Esophagus (tissue), 2 donors: ENCODE measurements around the gene CCDC97. TPM values are rescaled to one million over a fixed set of nuclear protein-coding genes. Genes with fewer than 3 reads are reported as not detected.

Experiments
- H3K27ac ChIP-seq, 2 donors: one replicate each; pipeline ENCODE4 v1.5.1; 2013; ENCODE audit warnings: low read depth in 2 of 2, mild to moderate bottlenecking in 2 of 2, inconsistent platforms in 1 of 2, low read length in 1 of 2, moderate library complexity in 1 of 2
- H3K27me3 ChIP-seq, 2 donors: one replicate each; pipeline ENCODE4 v1.6.1; 2013; ENCODE audit warnings: low read length in 2 of 2, control low read depth in 1 of 2, mild to moderate bottlenecking in 1 of 2; ENCODE audit not compliant: insufficient read depth in 2 of 2, control insufficient read depth in 1 of 2
- H3K36me3 ChIP-seq, 2 donors: one replicate each; pipeline ENCODE4 v1.6.1; 2013; ENCODE audit warnings: low read length in 1 of 2; ENCODE audit not compliant: control insufficient read depth in 2 of 2, insufficient read depth in 2 of 2
- H3K4me1 ChIP-seq, 2 donors: one replicate each; pipeline ENCODE4 v1.6.1; 2013; ENCODE audit warnings: low read length in 1 of 2; ENCODE audit not compliant: control insufficient read depth in 2 of 2, insufficient read depth in 2 of 2
- H3K4me3 ChIP-seq, 2 donors: one replicate each; pipeline ENCODE4 v1.5.1; 2013; ENCODE audit warnings: low read length in 2 of 2, mild to moderate bottlenecking in 2 of 2, low read depth in 1 of 2, moderate library complexity in 1 of 2
- H3K9me3 ChIP-seq, 2 donors: one replicate each; pipeline ENCODE4 v1.6.1; 2013; ENCODE audit warnings: mild to moderate bottlenecking in 2 of 2, low read depth in 1 of 2, low read length in 1 of 2, moderate library complexity in 1 of 2; ENCODE audit not compliant: control insufficient read depth in 2 of 2, insufficient read depth in 1 of 2
- WGBS, 2 donors: extraction: QIAGEN DNeasy Blood & Tissue Kit; methylation state at CpG; one replicate each; pipeline ENCODE4 v1.1.7; 2013; 5-methylcytosine and 5-hydroxymethylcytosine counted together
- polyA plus RNA-seq, 2 donors: library from polyadenylated mRNA; stranded (reverse); fragments of 200-250 nt; gene quantifications; one replicate each; pipeline ENCODE4 v1.2.3, GENCODE V29; 2013
- donor health status: healthy with polysubstance abuse.
- donor health status: Bipolar disorder and iron deficiency.

Gene CCDC97
- 10 to 100 TPM; 12.2 to 14.0 TPM for polyA plus RNA-seq

GRCh38 chr19:41310033-41310831, at the start of gene CCDC97:
CCDC97 (plus strand) TSS chr19:41310172; CDS start chr19:41310311, 139 bp downstream.
- WGBS, 2 donors: 0% methylated on average over 47 of the region's 47 CpGs
- Histone ChIP-seq H3K36me3 (peaks cover 13 to 24% of the 10 kb centered on the region in 2 donors), H3K27me3 (no peaks in the 10 kb centered on the region), H3K4me1 (peaks cover 2 to 6% of the 10 kb centered on the region in 2 donors), H3K9me3 (no peaks in the 10 kb centered on the region), H3K27ac (peak within 1 kb of the TSS; percentile 97 to 98), H3K4me3 (peak within 1 kb of the TSS; percentile 81 to 85)

- peaks cover 2 to 3% of the 10 kb centered on the region in 2 donors for H3K4me1 ChIP-seq
- H3K27ac ChIP-seq: peak overlapping the region; percentile 99 to 100
- H3K27me3 ChIP-seq: no peaks in the 10 kb centered on the region
- H3K9me3 ChIP-seq: no peaks in the 10 kb centered on the region
- 52 to 59% methylated on average over 10 of the region's 10 CpGs for WGBS, 2 donors
- H3K36me3 ChIP-seq: peaks cover 3 to 5% of the 10 kb centered on the region in 2 donors
- peak overlapping the region; percentile 62 to 71 for H3K4me3 ChIP-seq
Measured at GRCh38 chr19:41261474-41262190, 48.3 kb upstream of the CCDC97 start.

- H3K27ac ChIP-seq: peak overlapping the region; percentile 99 to 100
- peaks cover 6 to 7% of the 10 kb centered on the region in 2 donors for H3K36me3 ChIP-seq
- H3K4me3 ChIP-seq: peak overlapping the region; percentile 62 to 71
- H3K27me3 ChIP-seq: no peaks in the 10 kb centered on the region
- no peaks in the 10 kb centered on the region for H3K9me3 ChIP-seq
- peaks cover 5 to 7% of the 10 kb centered on the region in 2 donors for H3K4me1 ChIP-seq
- WGBS, 2 donors: 0 to 1% methylated on average over 46 of the region's 46 CpGs
Measured at GRCh38 chr19:41263042-41263849, 46.7 kb upstream of the CCDC97 start.

- Histone ChIP-seq H3K4me1 (peaks cover 5 to 7% of the 10 kb centered on the region in 2 donors), H3K27me3 (no peaks in the 10 kb centered on the region), H3K4me3 (peak within 1 kb of the TSS; percentile 94 to 99), H3K27ac (peak within 1 kb of the TSS; percentile 99 to 100), H3K9me3 (no peaks in the 10 kb centered on the region), H3K36me3 (peaks cover 6 to 8% of the 10 kb centered on the region in 2 donors)
- WGBS, 2 donors: 0 to 1% methylated on average over 49 to 55 of the region's 55 CpGs
Measured at GRCh38 chr19:41263850-41264580, 46.0 kb upstream of the CCDC97 start, which contains the start of gene HNRNPUL1. HNRNPUL1 (plus strand) TSS chr19:41264372; CDS start chr19:41264504, 132 bp downstream.

- WGBS, 2 donors: 0 to 1% methylated on average over 72 to 75 of the region's 75 CpGs
- Histone ChIP-seq H3K9me3 (no peaks in the 10 kb centered on the region), H3K36me3 (peaks cover 6 to 12% of the 10 kb centered on the region in 2 donors), H3K4me3 (peak overlapping the region; percentile 94 to 99), H3K27ac (peak overlapping the region; percentile 98), H3K4me1 (peaks cover 5 to 7% of the 10 kb centered on the region in 2 donors), H3K27me3 (no peaks in the 10 kb centered on the region)
Measured at GRCh38 chr19:41264581-41265394, 45.2 kb upstream of the CCDC97 start.

GRCh38 chr19:41265395-41266153, 44.4 kb upstream of the CCDC97 start:
- H3K4me1 ChIP-seq: peaks cover 5 to 7% of the 10 kb centered on the region in 2 donors
- H3K36me3 ChIP-seq: peaks cover 11 to 12% of the 10 kb centered on the region in 2 donors
- no peaks in the 10 kb centered on the region for H3K9me3 ChIP-seq
- peak overlapping the region; percentile 94 to 99 for H3K4me3 ChIP-seq
- WGBS, 2 donors: 7 to 9% methylated on average over 17 of the region's 17 CpGs
- no peaks in the 10 kb centered on the region for H3K27me3 ChIP-seq
- peak overlapping the region; percentile 98 for H3K27ac ChIP-seq

- WGBS, 2 donors: 95 to 99% methylated on average over 2 of the region's 2 CpGs
Measured at GRCh38 chr19:41269055-41269454, 40.9 kb upstream of the CCDC97 start.

GRCh38 chr19:41269571-41269970, 40.4 kb upstream of the CCDC97 start:
- WGBS, 2 donors: 93 to 94% methylated on average over 5 of the region's 5 CpGs
- peaks cover 30 to 47% of the 10 kb centered on the region in 2 donors for H3K36me3 ChIP-seq

More at GRCh38 chr19:41269055-41269454, 40.9 kb upstream of the CCDC97 start:
- Histone ChIP-seq H3K27ac (no peak overlapping the region), H3K4me1 (peaks cover 3 to 4% of the 10 kb centered on the region in 2 donors), H3K27me3 (no peaks in the 10 kb centered on the region), H3K4me3 (no peak overlapping the region), H3K36me3 (peaks cover 30 to 44% of the 10 kb centered on the region in 2 donors), H3K9me3 (no peaks in the 10 kb centered on the region)

More at GRCh38 chr19:41269571-41269970, 40.4 kb upstream of the CCDC97 start:
- Histone ChIP-seq H3K9me3 (no peaks in the 10 kb centered on the region), H3K4me3 (no peak overlapping the region), H3K4me1 (peaks cover 3 to 4% of the 10 kb centered on the region in 2 donors), H3K27me3 (no peaks in the 10 kb centered on the region), H3K27ac (no peak overlapping the region)
